GM19467 (cell line): ENCODE measurements around the gene SLC35F4.
"Not testable (repeated sequence)": the region's sequence is repeated elsewhere in the genome, so short reads cannot be mapped to it uniquely, and the experiment has no call there.

ENCODE experiments used
- ATAC-seq: cut with Tn5 transposase; IDR thresholded peaks from one replicate; pipeline ENCODE4 v1.9.1; 2021; ENCODE audit warnings: mild to moderate bottlenecking, moderate library complexity; ENCODE audit not compliant: unreplicated experiment

SLC35F4 gene

DNA sequence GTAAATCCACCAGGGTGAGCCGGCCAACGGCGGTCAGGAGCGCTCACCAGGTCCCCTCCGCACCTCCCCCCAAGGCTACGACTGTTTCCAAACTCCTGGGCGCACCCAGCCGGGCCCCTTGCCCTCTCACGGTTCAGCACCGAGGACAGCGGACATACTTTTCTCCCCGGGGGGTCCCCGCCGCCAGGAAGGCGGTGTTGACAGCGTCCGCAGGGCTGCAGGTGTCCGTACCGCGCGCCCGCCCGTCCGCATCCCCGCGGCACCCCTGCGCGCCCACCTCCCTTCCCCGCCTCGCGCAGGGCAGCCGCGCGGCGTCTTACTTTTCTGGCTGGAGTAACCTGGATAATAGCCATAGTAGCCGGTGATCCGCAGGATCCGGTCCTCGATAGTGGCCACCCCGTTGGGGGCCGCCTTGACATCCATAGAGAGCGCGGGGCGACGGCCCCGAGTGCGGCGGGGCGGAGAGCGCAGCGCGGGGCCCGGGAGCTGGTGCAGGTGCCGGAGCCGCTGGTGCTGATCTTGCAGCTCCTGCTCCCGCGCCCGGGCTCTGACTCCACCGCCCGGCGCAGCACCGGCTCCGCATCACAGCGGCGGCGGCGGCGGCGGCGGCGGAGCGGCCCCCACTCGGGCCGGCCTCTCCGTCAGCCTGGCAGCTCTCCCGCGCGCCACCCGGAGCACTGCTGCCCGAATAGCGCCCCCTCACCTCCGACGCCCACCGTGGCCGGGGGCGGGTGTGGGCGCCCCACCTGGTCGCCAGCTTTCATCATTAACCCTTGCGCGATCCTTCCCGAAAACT lies at the start of gene SLC35F4:
TSS of gene SLC35F4 (minus strand) at position 690 of the 796 bp plus-strand sequence.
- no peak for ATAC-seq

GRCh38 chr14:57909626-57910025 lies 43.7 kb upstream of the SLC35F4 start:
- no peak for ATAC-seq

- ATAC-seq, result no peak
These were observed 38.1 kb upstream of the SLC35F4 start for GRCh38 chr14:57903954-57904353.

GRCh38 chr14:57898837-57899572 lies 33.1 kb upstream of the SLC35F4 start:
- ATAC-seq, result no peak

DNA sequence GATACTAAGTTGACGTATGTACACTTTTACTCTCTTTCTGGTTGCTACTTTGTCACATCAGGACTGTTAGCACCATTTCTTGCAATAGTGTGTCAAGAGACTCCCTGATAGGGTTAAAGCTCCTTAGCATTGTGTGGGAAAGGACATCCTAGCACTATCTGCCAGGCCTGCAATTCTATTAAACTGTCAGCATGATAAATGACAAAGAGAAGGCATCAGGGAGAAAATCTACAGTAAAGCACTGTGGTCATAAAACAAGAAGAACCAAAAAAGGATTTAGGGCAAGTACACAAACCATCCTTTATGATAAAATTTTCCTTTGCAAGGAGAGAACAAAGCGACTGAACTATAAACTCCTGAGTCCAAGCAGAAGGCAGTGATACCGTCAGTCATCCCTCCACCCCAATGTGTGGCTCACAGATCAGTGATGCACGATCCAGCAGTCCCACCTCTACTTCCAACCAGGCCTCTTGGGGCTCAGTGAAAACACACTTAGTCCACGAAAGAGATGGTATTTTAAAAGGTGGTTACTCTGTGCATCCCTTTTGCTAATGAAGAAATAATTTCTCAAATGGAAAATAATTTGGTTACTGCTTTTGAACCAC lies 31.4 kb upstream of the SLC35F4 start:
- no peak for ATAC-seq

DNA sequence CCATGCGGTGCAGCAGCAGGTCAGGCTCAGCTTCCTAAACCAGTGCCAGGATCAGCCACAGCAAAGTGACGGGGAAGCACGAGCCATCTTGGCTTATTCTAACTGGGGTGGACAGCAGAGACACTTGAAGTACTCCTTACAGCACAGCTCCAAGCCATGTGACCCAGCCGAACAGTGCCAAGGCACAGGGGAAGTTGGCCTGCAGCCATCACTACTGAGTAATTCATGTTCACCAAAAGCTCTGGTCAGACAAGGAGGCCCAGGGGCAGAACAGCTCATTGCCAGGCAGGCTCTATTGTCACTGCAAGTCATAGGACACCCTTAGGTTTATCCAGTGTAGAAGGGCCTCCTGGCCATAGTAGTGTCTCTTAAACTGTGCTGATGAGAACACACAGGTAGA lies 23.4 kb upstream of the SLC35F4 start:
- ATAC-seq, result no peak

DNA sequence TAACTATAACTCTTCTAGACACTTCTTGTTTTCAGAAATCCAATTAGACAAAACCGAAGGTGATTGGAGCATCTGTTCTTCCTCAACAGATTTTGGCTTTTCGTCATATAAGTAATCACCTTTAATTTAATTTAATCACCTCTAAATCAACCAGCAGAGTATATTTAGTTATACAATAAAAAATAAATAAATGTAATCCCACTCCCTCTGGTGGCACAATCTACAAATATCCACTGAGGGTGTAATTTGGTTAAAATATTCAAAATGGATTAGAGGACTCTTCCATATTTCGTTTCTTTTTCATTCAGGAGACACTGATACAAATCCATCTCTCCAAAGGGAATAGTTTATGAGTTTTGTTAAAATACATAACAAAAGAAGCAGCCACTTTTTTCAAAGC lies 18.3 kb upstream of the SLC35F4 start:
- no peak for ATAC-seq

DNA sequence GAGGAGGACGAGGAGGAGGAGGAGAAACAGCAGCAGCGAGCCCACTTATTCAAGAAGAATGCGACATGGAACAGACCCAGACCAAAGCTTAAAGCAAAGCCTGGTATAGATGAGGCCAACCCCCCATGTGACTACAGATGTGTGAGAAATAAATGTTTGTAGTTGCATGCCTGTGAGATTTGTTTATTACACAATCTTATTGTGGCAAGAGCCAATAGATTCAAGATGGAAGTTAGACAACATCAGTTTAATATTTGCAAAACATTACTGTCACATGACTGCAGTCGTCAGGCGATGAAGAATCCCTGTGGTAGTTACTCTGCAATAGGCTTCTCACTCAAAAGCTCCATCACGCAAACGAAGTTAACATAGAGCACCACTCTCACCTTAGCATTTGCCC lies 17.2 kb upstream of the SLC35F4 start:
- no peak for ATAC-seq

GRCh38 chr14:57879516-57879915 lies 13.6 kb upstream of the SLC35F4 start:
- ATAC-seq, result no peak

DNA sequence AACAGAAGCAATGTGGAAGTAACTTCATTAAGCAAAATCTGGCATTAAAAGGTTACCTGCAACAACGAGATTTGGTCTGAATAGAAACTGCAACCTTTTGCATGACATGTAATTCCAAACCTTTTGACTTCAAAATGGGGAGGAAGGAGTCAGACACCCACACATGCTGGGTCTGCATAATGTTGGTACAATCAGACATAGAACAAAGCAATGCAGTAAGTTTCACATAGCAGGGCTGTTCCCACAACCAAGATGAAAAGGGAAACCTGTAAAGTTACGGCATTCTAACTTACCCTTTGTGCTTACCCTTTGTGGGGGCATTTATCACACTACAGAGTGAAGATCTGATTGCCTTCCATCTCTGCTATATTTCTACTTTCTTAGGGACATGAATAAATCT lies 10.1 kb upstream of the SLC35F4 start:
- ATAC-seq, result no peak

DNA sequence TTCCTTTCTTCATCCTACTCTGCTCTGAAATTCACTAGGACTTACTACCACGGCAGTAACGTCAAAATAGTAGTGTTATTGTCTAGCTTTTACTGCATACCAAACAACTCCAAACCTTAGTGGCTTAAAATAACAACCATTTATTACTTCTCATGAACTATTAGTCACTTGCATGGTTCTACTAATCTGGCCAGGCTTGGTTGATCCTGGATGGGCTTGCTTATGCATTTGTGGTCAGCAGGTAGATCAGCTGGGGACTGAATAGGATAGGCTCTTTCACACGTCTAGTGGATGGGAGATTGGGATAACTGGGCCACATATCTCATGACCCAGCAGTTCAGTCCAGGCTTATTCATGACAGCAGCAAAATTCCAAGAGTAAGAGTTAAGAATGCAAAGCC lies 9.4 kb upstream of the SLC35F4 start:
- no peak for ATAC-seq

GRCh38 chr14:57871459-57872080 lies 5.7 kb upstream of the SLC35F4 start:
- no peak for ATAC-seq

DNA sequence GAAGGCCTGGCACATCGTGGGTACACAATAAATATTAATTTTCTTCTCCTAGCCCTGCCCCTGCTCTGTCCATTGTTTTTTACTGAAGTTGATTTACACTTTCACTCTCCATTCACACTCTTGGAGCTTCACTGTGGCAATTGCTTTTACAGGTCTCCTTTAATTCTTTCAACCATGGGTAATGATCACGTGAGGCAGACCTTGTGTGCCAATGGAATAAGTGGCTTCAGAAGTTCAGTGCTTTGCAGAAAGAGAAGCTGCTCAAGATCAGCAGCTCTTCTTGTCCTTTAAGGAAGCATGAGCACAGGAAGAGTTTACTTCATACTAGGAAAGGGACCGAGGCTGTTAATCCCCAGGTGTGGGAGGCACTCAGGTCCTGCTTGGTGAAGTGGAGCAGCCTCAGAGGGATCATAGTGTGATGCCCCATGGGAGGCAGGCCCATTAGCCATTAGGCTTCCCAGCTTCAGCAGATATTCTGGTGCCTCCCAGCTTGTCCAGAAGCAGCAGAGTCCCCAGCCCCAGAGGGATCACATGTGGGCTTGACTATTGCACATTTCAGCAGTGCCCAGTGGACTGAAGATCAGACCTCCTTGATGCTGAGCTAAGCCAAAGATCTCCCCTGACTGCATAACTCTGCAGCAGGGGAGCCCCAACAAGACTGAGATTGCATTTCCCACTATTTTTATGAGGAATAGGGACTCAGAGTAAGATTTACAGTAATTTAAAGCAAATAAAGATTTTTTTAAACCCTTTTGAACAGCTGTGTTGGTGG lies 5.0 kb upstream of the SLC35F4 start:
- ATAC-seq, result no peak

DNA sequence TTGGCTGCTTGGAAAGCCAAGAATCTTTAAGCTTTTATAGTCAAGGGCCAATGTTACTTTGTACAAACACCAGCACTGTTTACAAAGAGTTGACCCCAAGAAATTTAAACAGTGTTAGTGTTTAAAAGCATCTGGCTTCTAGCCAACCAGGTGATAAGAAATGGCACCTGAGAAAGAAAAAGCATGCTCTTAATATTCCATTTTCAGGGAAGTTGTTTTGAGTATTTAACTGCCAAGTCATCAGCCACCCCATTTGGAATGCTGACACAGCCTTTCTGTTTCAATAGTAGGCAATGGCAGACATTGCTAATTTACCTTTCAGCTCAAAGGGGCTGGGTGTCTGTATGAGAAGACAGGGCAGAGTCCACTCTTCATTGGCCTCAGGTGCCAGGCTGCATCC lies 3.7 kb upstream of the SLC35F4 start:
- ATAC-seq, result no peak

DNA sequence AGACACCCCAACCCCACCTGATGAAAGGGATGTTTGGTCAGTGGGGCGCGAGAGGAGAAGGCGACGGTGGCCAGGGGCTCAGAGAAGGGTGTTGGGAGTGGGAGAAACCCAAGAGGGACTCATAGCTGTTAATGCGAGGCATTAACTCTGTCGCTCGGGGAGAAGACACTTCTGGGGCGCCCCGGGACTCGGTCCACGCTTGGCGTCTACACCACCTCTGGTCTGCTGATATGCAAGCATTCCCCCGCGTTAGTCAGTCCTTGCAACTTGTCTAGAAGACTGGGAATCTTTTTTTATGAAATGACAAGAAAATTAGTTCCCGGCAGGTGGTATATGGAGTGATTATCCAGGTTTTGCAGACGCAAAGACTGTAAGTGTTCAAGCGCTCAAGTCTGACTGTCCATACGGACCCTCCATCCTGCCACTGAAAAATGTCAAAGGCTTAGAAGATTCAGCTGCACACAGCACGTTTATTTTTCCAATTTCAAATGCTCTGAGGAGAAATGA lies 360 bp upstream of the SLC35F4 start:
- no peak for ATAC-seq

DNA sequence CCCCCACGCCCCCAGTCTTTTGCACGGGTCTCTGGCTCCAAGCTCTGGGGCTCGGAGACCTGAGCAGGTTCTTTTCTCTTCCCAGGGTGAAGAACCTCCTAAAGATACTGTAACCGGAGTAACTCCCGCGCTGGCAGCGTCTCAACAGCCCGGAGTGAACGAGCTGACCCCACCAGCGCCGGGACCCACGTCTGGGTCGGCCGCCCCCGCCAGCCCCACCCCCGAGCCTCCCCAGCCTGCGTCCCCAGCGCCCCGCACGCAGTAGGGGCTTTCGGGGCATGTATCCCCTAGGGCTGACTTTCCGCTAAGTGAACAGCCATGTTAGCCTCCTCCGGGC lies 858 bp downstream of the SLC35F4 start:
- ATAC-seq, result no peak

DNA sequence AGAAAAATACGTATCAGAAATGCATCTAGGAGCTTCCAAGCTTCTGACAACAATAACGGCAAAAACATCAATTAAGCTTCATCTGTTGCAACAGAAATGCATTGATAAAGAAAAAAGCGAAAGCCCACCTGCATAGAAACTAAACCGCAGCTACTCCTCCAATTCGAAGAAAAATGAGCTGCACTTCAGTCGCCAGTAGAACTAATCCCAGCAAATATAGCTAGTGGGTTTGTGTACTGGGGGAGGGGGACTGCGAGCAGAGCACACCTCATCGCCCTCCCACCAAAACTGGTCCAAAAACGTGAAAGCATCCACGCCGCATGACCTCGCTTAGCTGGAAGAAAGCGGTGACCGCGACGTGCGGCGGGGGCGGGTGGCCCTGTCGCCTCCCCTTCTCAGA lies 1.2 kb downstream of the SLC35F4 start:
- no peak for ATAC-seq

- ATAC-seq, result no peak
These were observed 2.4 kb downstream of the SLC35F4 start for GRCh38 chr14:57863471-57863870.

- ATAC-seq, result not testable (repeated sequence)
These were observed 10.2 kb downstream of the SLC35F4 start for GRCh38 chr14:57855666-57856065.

DNA sequence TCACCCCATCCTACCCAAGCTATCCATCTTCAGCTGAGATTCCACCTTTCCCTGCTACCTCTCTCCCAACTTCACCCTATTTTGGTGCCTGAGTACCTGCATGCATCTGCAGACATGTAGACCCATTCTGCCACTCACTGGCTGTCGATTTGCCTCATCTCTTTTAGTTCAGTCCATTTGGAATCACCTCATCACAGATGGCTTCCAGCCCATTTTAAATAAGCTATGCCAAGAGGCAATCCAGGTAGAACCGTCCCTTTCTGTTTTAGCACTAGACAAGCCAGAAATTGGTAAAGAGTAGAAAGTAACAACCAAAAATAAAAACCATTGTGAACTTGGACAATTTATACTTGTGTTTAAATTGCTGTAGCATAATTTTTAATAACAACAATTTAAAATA lies 11.3 kb downstream of the SLC35F4 start:
- ATAC-seq, result no peak

- no peak for ATAC-seq
These were observed 14.5 kb downstream of the SLC35F4 start for GRCh38 chr14:57851354-57851753.
